ENCODE results near the gene CALN1.

CALN1 gene

GRCh38 chr7:71801976-71802375 is 610.2 kb downstream of the CALN1 start:
- Histone ChIP-seq H2AFZ (ENCODE audit: low read length) (no peak overlapping the region), H3K36me3 (replicated peaks; ENCODE audit: insufficient read depth, low read length) (no peaks in the 10 kb centered on the region), H3K9me2 (replicated peaks; ENCODE audit: insufficient read depth, low read length) (no peaks in the 10 kb centered on the region), H3K4me1 (ENCODE audit: low read length) (no peaks in the 10 kb centered on the region), H3K4me3 (ENCODE audit: low read length) (no peak overlapping the region), H3K9ac (ENCODE audit: low read length) (no peak overlapping the region), H3K9me3 (replicated peaks; ENCODE audit: insufficient read depth, low read length) (no peaks in the 10 kb centered on the region), H3K27me3 (replicated peaks; ENCODE audit: insufficient read depth, low read length) (no peaks in the 10 kb centered on the region), H4K20me1 (ENCODE audit: insufficient read depth, low read length) (no peaks in the 10 kb centered on the region), H3K4me2 (ENCODE audit: low read depth, low read length) (no peak overlapping the region), H3K27ac (ENCODE audit: low read length) (no peak overlapping the region), H3K79me2 (ENCODE audit: low read length) (no peaks in the 10 kb centered on the region), H3F3A (ENCODE audit: insufficient read depth, low read length) (no peaks in the 10 kb centered on the region)
- no peak for TF ChIP-seq EZH2phosphoT487 (IDR thresholded peaks at IDR 0.05; ENCODE audit: low read length)
- no peak for TF ChIP-seq CTCF (IDR thresholded peaks at IDR 0.05; ENCODE audit: low read length)
- TF ChIP-seq EZH2 (optimal IDR thresholded peaks at IDR 0.05; ENCODE audit: low read depth, low read length) = no peak
- no peak for DNase-seq

- H2AFZ ChIP-seq (ENCODE audit: low read length) = no peak overlapping the region
- H3K4me2 ChIP-seq (ENCODE audit: low read depth, low read length) = no peak overlapping the region
- H3K4me3 ChIP-seq (ENCODE audit: low read length) = no peak overlapping the region
- H3K9ac ChIP-seq (ENCODE audit: low read length) = no peak overlapping the region
- H4K20me1 ChIP-seq (ENCODE audit: insufficient read depth, low read length) = no peaks in the 10 kb centered on the region
- H3K27ac ChIP-seq (ENCODE audit: low read length) = no peak overlapping the region
- no peaks in the 10 kb centered on the region for H3K27me3 ChIP-seq (replicated peaks; ENCODE audit: insufficient read depth, low read length)
- no peaks in the 10 kb centered on the region for H3K9me2 ChIP-seq (replicated peaks; ENCODE audit: insufficient read depth, low read length)
- no peaks in the 10 kb centered on the region for H3K79me2 ChIP-seq (ENCODE audit: low read length)
- H3K36me3 ChIP-seq (replicated peaks; ENCODE audit: insufficient read depth, low read length) = no peaks in the 10 kb centered on the region
- TF ChIP-seq CTCF (IDR thresholded peaks at IDR 0.05; ENCODE audit: low read length) = no peak
- TF ChIP-seq EZH2 (optimal IDR thresholded peaks at IDR 0.05; ENCODE audit: low read depth, low read length) = no peak
- TF ChIP-seq EZH2phosphoT487 (IDR thresholded peaks at IDR 0.05; ENCODE audit: low read length) = no peak
- DNase-seq = no peak
- H3K9me3 ChIP-seq (replicated peaks; ENCODE audit: insufficient read depth, low read length) = no peaks in the 10 kb centered on the region
- H3F3A ChIP-seq (ENCODE audit: insufficient read depth, low read length) = no peaks in the 10 kb centered on the region
- no peaks in the 10 kb centered on the region for H3K4me1 ChIP-seq (ENCODE audit: low read length)
These were observed 611.8 kb downstream of the CALN1 start for GRCh38 chr7:71800321-71800720.

- Histone ChIP-seq H3K4me3 (ENCODE audit: low read length) (no peak overlapping the region), H3K4me2 (ENCODE audit: low read depth, low read length) (no peak overlapping the region), H3K9ac (ENCODE audit: low read length) (no peak overlapping the region), H3K27ac (ENCODE audit: low read length) (no peak overlapping the region), H2AFZ (ENCODE audit: low read length) (no peak overlapping the region), H3K79me2 (ENCODE audit: low read length) (no peaks in the 10 kb centered on the region), H3K36me3 (replicated peaks; ENCODE audit: insufficient read depth, low read length) (no peaks in the 10 kb centered on the region), H3K27me3 (replicated peaks; ENCODE audit: insufficient read depth, low read length) (no peaks in the 10 kb centered on the region), H4K20me1 (ENCODE audit: insufficient read depth, low read length) (no peaks in the 10 kb centered on the region), H3K9me2 (replicated peaks; ENCODE audit: insufficient read depth, low read length) (no peaks in the 10 kb centered on the region), H3F3A (ENCODE audit: insufficient read depth, low read length) (no peaks in the 10 kb centered on the region), H3K9me3 (replicated peaks; ENCODE audit: insufficient read depth, low read length) (no peaks in the 10 kb centered on the region), H3K4me1 (ENCODE audit: low read length) (no peaks in the 10 kb centered on the region)
- TF ChIP-seq EZH2phosphoT487 (IDR thresholded peaks at IDR 0.05; ENCODE audit: low read length) (no peak), CTCF (IDR thresholded peaks at IDR 0.05; ENCODE audit: low read length) (no peak), EZH2 (optimal IDR thresholded peaks at IDR 0.05; ENCODE audit: low read depth, low read length) (no peak)
- DNase-seq = no peak
These were observed 616.7 kb downstream of the CALN1 start for GRCh38 chr7:71795410-71795809.
